Chondrocyte (in vitro differentiated cells): ENCODE results near the gene CREB3L1. TPM values are rescaled to one million over a fixed set of nuclear protein-coding genes. Genes with fewer than 3 reads are reported as not detected.
A peak's percentile ranks its signal among the peaks of the same experiment; 100 is the strongest.
"Not testable (repeated sequence)": the region's sequence is repeated elsewhere in the genome, so short reads cannot be mapped to it uniquely, and the experiment has no call there.

Experiments
- DNase-seq: peaks from one replicate; pipeline ENCODE4 v3.0.0; 2021; ENCODE audit warnings: mixed read lengths, low spot score
- H3K27ac Mint-ChIP-seq: one replicate; pipeline ENCODE4 v1.8.0; 2021; ENCODE audit warnings: mild to moderate bottlenecking, moderate library complexity, mixed read lengths; ENCODE audit not compliant: unreplicated experiment
- H3K27me3 Mint-ChIP-seq: 2 replicates; pipeline ENCODE4 v1.8.0; 2021; ENCODE audit warnings: low read depth, mixed read lengths
- H3K36me3 Mint-ChIP-seq: 2 replicates; pipeline ENCODE4 v1.8.0; 2021; ENCODE audit warnings: low read depth, mixed read lengths
- H3K4me1 Mint-ChIP-seq: 2 replicates; pipeline ENCODE4 v1.8.0; 2021; ENCODE audit warnings: low read depth, mild to moderate bottlenecking, mixed read lengths
- H3K4me3 Mint-ChIP-seq: one replicate; pipeline ENCODE4 v1.8.0; 2021; ENCODE audit warnings: mild to moderate bottlenecking, moderate library complexity, mixed read lengths; ENCODE audit not compliant: unreplicated experiment
- H3K9me3 Mint-ChIP-seq: 2 replicates; pipeline ENCODE4 v1.8.0; 2021; ENCODE audit warnings: low read depth, mixed read lengths
- CTCF ChIP-seq: fragments of 200-600 bp; sonication (generic); IDR thresholded peaks from 2 replicates; pipeline ENCODE4 v1.5.0; 2021; ENCODE audit warnings: antibody characterized with exemption, mild to moderate bottlenecking, moderate library complexity
- total RNA-seq: library from RNA; stranded (reverse); gene quantifications from 3 replicates; pipeline ENCODE4 v1.2.1, GENCODE V29; 2021

The CREB3L1 gene
- total RNA-seq, 1 donor from 2014 or later: 192 TPM

DNA sequence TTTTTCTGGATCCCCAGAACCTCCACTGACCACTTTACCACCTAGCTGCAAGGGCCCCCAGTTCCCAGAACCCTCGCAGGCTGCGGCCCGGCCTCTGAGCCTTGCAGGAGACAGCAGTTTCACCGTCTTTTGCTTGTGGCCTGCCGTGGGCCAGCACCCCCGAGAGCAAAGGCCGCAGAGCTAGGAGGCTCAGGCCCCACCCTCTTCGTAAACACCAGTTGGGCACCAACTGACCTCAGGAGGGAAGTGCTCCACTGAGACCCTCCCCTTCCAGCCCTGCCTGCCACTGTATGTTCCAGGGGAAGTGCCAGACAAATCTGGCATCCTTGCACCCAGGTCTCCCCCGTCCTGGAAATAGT lies 23.4 kb upstream of the CREB3L1 start:
- H3K27me3 Mint-ChIP-seq: no peaks in the 10 kb centered on the region
- no peaks in the 10 kb centered on the region for H3K9me3 Mint-ChIP-seq
- H3K4me1 Mint-ChIP-seq: peaks cover 17% of the 10 kb centered on the region
- no peak for DNase-seq
- H3K36me3 Mint-ChIP-seq: no peaks in the 10 kb centered on the region
- H3K4me3 Mint-ChIP-seq: no peak overlapping the region
- no peak overlapping the region for H3K27ac Mint-ChIP-seq
- TF ChIP-seq CTCF: no peak

GRCh38 chr11:46256540-46257001 lies 20.9 kb upstream of the CREB3L1 start:
- Mint-ChIP-seq H3K27ac (no peak overlapping the region), H3K27me3 (no peaks in the 10 kb centered on the region), H3K4me1 (peaks cover 5% of the 10 kb centered on the region), H3K36me3 (no peaks in the 10 kb centered on the region), H3K9me3 (no peaks in the 10 kb centered on the region), H3K4me3 (no peak overlapping the region)
- TF ChIP-seq CTCF: no peak
- no peak for DNase-seq

GRCh38 chr11:46259347-46259746 lies 18.1 kb upstream of the CREB3L1 start:
- not testable (repeated sequence) for H3K27ac Mint-ChIP-seq, H3K4me3 Mint-ChIP-seq, H3K9me3 Mint-ChIP-seq, DNase-seq, H3K27me3 Mint-ChIP-seq, H3K4me1 Mint-ChIP-seq, H3K36me3 Mint-ChIP-seq

- Mint-ChIP-seq H3K4me1 (no peaks in the 10 kb centered on the region), H3K27me3 (no peaks in the 10 kb centered on the region), H3K27ac (no peak overlapping the region), H3K36me3 (no peaks in the 10 kb centered on the region), H3K9me3 (no peaks in the 10 kb centered on the region), H3K4me3 (no peak overlapping the region)
- TF ChIP-seq CTCF: no peak
- DNase-seq: peak; percentile 58
These were observed 17.4 kb upstream of the CREB3L1 start for GRCh38 chr11:46259971-46260560.

GRCh38 chr11:46263120-46263519 lies 14.3 kb upstream of the CREB3L1 start:
- Mint-ChIP-seq H3K4me1 (no peaks in the 10 kb centered on the region), H3K9me3 (no peaks in the 10 kb centered on the region), H3K4me3 (no peak overlapping the region), H3K27me3 (no peaks in the 10 kb centered on the region), H3K27ac (no peak overlapping the region), H3K36me3 (no peaks in the 10 kb centered on the region)
- no peak for TF ChIP-seq CTCF
- DNase-seq: no peak

DNA sequence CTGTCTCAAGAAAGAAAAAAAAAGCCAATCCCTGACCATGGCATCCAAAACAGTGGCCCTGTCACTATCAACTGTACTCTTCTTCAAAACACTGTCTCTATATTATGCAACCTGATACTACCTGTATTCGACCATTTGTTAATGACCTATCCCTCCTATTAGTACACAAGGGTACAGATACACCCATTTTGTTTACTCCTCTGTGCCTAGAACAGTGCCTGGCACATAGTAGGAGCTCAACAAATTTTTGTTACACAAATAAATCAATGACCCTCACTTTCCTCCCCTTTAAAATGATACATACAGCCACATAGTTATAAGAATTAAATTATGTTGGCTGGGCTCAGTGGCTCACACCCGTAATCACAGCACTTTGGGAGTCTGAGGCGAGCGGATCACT lies 13.4 kb upstream of the CREB3L1 start:
- H3K36me3 Mint-ChIP-seq: no peaks in the 10 kb centered on the region
- H3K27me3 Mint-ChIP-seq: no peaks in the 10 kb centered on the region
- no peaks in the 10 kb centered on the region for H3K4me1 Mint-ChIP-seq
- no peak for DNase-seq
- H3K4me3 Mint-ChIP-seq: no peak overlapping the region
- no peaks in the 10 kb centered on the region for H3K9me3 Mint-ChIP-seq
- no peak for TF ChIP-seq CTCF
- H3K27ac Mint-ChIP-seq: no peak overlapping the region
